Endothelial cell of umbilical vein (primary cell): ENCODE measurements around the gene HVCN1. TPM values are rescaled to one million over a fixed set of nuclear protein-coding genes. Genes with fewer than 3 reads are reported as not detected.

Experiments
- BruUV-seq: library from RNA; stranded (reverse); fragments of 400-500 nt; replicated peaks from 2 replicates; lab custom pipeline; 2021; lab: Mats Ljungman, UMichigan
- CTCF ChIA-PET: fragments of 300-600, 350-600 bp; sonication (Branson Sonifier 250); formaldehyde crosslinking; loops from one replicate; lab custom pipeline; 2021; ENCODE audit warnings: antibody characterized with exemption, inconsistent platforms; lab: Charles Lee
- POLR2A ChIA-PET: fragments of 300-600, 350-600 bp; sonication (Branson Sonifier 250); formaldehyde crosslinking; loops from one replicate; lab custom pipeline; 2021; ENCODE audit warnings: antibody characterized with exemption, inconsistent platforms; lab: Charles Lee
- DNase-seq: peaks from one replicate; pipeline ENCODE4 v3.0.0-alpha.2; 2011; ENCODE audit warnings: low read depth, low spot score
- FAIRE-seq: peaks from 2 replicates; lab custom pipeline; 2011; peaks lifted over from hg19 to GRCh38; lab: Jason Lieb, UNC
- H2AFZ ChIP-seq: 2 replicates; pipeline ENCODE4 v1.6.0; 2012; ENCODE audit warnings: low read depth, low read length, control low read depth, inconsistent platforms
- H3K27ac ChIP-seq: 2 replicates; pipeline ENCODE4 v1.5.1; 2011; ENCODE audit warnings: low read depth, mild to moderate bottlenecking, control low read depth, low read length, moderate library complexity; ENCODE audit not compliant: insufficient read depth
- H3K27me3 ChIP-seq, 2 experiments: 2 replicates each; pipeline versions ENCODE4 v1.6.0 to v1.6.1; 2011; ENCODE audit warnings: low read length in 2 of 2, mixed read lengths in 1 of 2; ENCODE audit not compliant: control insufficient read depth in 2 of 2, insufficient read depth in 2 of 2
- H3K36me3 ChIP-seq, 2 experiments: 2 replicates in 1 of 2; 3 replicates in 1 of 2; pipeline ENCODE4 v1.5.1; 2011; ENCODE audit warnings: low read length in 2 of 2, mild to moderate bottlenecking in 1 of 2, moderate library complexity in 1 of 2; ENCODE audit not compliant: control insufficient read depth in 2 of 2, insufficient read depth in 2 of 2; ENCODE audit errors: extremely low read depth in 1 of 2
- H3K4me1 ChIP-seq: 3 replicates; pipeline ENCODE4 v1.5.1; 2011; ENCODE audit warnings: mild to moderate bottlenecking, low read length; ENCODE audit not compliant: control insufficient read depth, insufficient read depth; ENCODE audit errors: extremely low read depth
- H3K4me2 ChIP-seq: 2 replicates; pipeline ENCODE4 v1.6.1; 2011; ENCODE audit warnings: low read length, control low read depth, mixed read lengths; ENCODE audit not compliant: insufficient read depth
- H3K4me3 ChIP-seq, 3 experiments: fragments of 200-600 bp in 1 of 3; sonication (generic), shearing (Covaris generic) in 1 of 3; replicated peaks in 1 of 3; 2 replicates each; pipeline ENCODE4 v1.5.1; 2011 to 2016; ENCODE audit warnings: control low read depth in 3 of 3, low read length in 3 of 3, mild to moderate bottlenecking in 2 of 3, inconsistent platforms in 1 of 3, low read depth in 1 of 3, moderate library complexity in 1 of 3; ENCODE audit not compliant: insufficient read depth in 1 of 3
- H3K79me2 ChIP-seq: 2 replicates; pipeline ENCODE4 v1.6.0; 2012; ENCODE audit warnings: low read length, inconsistent platforms; ENCODE audit not compliant: control insufficient read depth, insufficient read depth
- H3K9ac ChIP-seq: replicated peaks from 2 replicates; pipeline ENCODE3; 2011; ENCODE audit warnings: low read length, control low read depth; ENCODE audit not compliant: insufficient read depth; ENCODE audit errors: extremely low read depth
- H3K9me1 ChIP-seq: replicated peaks from 3 replicates; pipeline ENCODE4 v1.6.0; 2011; ENCODE audit warnings: mild to moderate bottlenecking, low read length; ENCODE audit not compliant: control insufficient read depth, insufficient read depth; ENCODE audit errors: extremely low read depth
- H3K9me3 ChIP-seq: replicated peaks from 2 replicates; pipeline ENCODE4 v1.5.1; 2012; ENCODE audit warnings: low read length, inconsistent platforms; ENCODE audit not compliant: control insufficient read depth, insufficient read depth
- H4K20me1 ChIP-seq: replicated peaks from 2 replicates; pipeline ENCODE3; 2011; ENCODE audit warnings: mild to moderate bottlenecking, low read length; ENCODE audit not compliant: control insufficient read depth, insufficient read depth; ENCODE audit errors: extremely low read depth
- EZH2 ChIP-seq: IDR thresholded peaks from 2 replicates; pipeline ENCODE4 v1.6.1; 2012; ENCODE audit warnings: borderline replicate concordance, low read depth, mild to moderate bottlenecking, moderate library complexity, low read length, inconsistent platforms; ENCODE audit not compliant: severe bottlenecking
- FOS ChIP-seq: IDR thresholded peaks from 2 replicates; pipeline ENCODE4 v1.6.1; 2011; ENCODE audit warnings: mild to moderate bottlenecking, low read length, moderate library complexity, borderline replicate concordance; ENCODE audit not compliant: insufficient read depth
- GATA2 ChIP-seq: IDR thresholded peaks from 2 replicates; pipeline ENCODE4 v1.7.0; 2011; ENCODE audit warnings: low read depth, mild to moderate bottlenecking, moderate library complexity, mixed read lengths, low read length; ENCODE audit not compliant: insufficient read length, insufficient read depth
- JUN ChIP-seq: IDR thresholded peaks from 2 replicates; pipeline ENCODE4 v1.6.1; 2011; ENCODE audit warnings: borderline replicate concordance, low read depth; ENCODE audit not compliant: insufficient read length, insufficient read depth
- MAX ChIP-seq: IDR thresholded peaks from 2 replicates; pipeline ENCODE4 v1.6.1; 2011; ENCODE audit not compliant: insufficient read depth, insufficient read length
- MYC ChIP-seq: IDR thresholded peaks from one replicate; pipeline ENCODE4 v1.6.1; 2011; ENCODE audit warnings: mild to moderate bottlenecking, low read depth, low read length
- POLR2A ChIP-seq: IDR thresholded peaks from 2 replicates; pipeline ENCODE4 v1.6.1; 2012; ENCODE audit warnings: low read depth, mild to moderate bottlenecking, control low read depth, low read length
- POLR2AphosphoS5 ChIP-seq: IDR thresholded peaks from 2 replicates; pipeline ENCODE4 v1.6.1; 2012; ENCODE audit warnings: low read depth, mild to moderate bottlenecking, control low read depth, low read length, moderate library complexity; ENCODE audit not compliant: insufficient read depth
- dilution Hi-C: fragments of 300-500 bp; cut with MboI; formaldehyde crosslinking; loops from one replicate; pipeline ENCODE4 v1.15.0; 2019; ENCODE audit warnings: low sequenced_read_pairs; ENCODE audit not compliant: extremely low pct_ligation_motif_present
- intact Hi-C: fragments of 100-400 bp; cut with micrococcal nuclease; formaldehyde crosslinking; loops from one replicate; pipeline ENCODE4 v1.10.0; 2022
- polyA plus RNA-seq, 4 experiments: library from polyadenylated mRNA; depleted of rRNA in 3 of 4; stranded (reverse) in 3 of 4; unstranded in 1 of 4; fragments of >200 nt; gene quantifications; 2 replicates each; pipeline versions ENCODE4 v1.2.1 to v1.2.3, GENCODE V29; 2011 to 2012; ENCODE audit warnings: missing spikeins in 1 of 4
- total RNA-seq: library from RNA; stranded (reverse); gene quantifications from 2 replicates; pipeline ENCODE4 v1.2.3, GENCODE V29; 2021
- TF ChIP-seq, protein P1 (sequence below), 2 donors: IDR thresholded peaks; 1 replicate in 1 of 2; 2 replicates in 1 of 2; pipeline ENCODE4 v1.5.1; 2011; ENCODE audit warnings: low read length in 2 of 2, mild to moderate bottlenecking in 2 of 2, moderate library complexity in 2 of 2, control low read depth in 1 of 2, inconsistent platforms in 1 of 2, low read depth in 1 of 2; ENCODE audit not compliant: insufficient read depth in 1 of 2; ENCODE audit errors: extremely low read depth in 1 of 2

HVCN1 gene
- total and polyA plus RNA-seq, 2 donors (not counting 3 experiments of a cell fraction or from before 2014, with no cell fraction given), result 3.7 to 8.4 TPM

GRCh38 chr12:110687396-110688169 is 1.3 kb downstream of the HVCN1 start:
- H3K4me1 ChIP-seq, result peaks cover 10% of the 10 kb centered on the region
- H3K9me1 ChIP-seq, result no peaks in the 10 kb centered on the region
- no peak overlapping the region for H3K27ac ChIP-seq
- no peaks in the 10 kb centered on the region for H3K79me2 ChIP-seq
- H4K20me1 ChIP-seq, result no peaks in the 10 kb centered on the region
- H3K9me3 ChIP-seq, result no peaks in the 10 kb centered on the region
- dilution Hi-C loops, result no loop called here
- CTCF ChIA-PET, result no interaction called here
- FAIRE-seq (no peak), DNase-seq (no peak)
- H3K27me3 ChIP-seq, result peaks cover 0 to 3% of the 10 kb centered on the region in 2 experiments
- H3K9ac ChIP-seq, result no peak overlapping the region
- TF ChIP-seq JUN (no peak), MAX (no peak), POLR2A (no peak), GATA2 (no peak), MYC (no peak), EZH2 (no peak), FOS (no peak), POLR2AphosphoS5 (no peak)
- TF ChIP-seq, protein P1, sequence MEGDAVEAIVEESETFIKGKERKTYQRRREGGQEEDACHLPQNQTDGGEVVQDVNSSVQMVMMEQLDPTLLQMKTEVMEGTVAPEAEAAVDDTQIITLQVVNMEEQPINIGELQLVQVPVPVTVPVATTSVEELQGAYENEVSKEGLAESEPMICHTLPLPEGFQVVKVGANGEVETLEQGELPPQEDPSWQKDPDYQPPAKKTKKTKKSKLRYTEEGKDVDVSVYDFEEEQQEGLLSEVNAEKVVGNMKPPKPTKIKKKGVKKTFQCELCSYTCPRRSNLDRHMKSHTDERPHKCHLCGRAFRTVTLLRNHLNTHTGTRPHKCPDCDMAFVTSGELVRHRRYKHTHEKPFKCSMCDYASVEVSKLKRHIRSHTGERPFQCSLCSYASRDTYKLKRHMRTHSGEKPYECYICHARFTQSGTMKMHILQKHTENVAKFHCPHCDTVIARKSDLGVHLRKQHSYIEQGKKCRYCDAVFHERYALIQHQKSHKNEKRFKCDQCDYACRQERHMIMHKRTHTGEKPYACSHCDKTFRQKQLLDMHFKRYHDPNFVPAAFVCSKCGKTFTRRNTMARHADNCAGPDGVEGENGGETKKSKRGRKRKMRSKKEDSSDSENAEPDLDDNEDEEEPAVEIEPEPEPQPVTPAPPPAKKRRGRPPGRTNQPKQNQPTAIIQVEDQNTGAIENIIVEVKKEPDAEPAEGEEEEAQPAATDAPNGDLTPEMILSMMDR (IDR thresholded peaks at IDR 0.05; ENCODE audit: extremely low read depth in 1 of 2, insufficient read depth in 1 of 2, low read depth in 1 of 2, low read length in 2 of 2), result no peak
- POLR2A ChIA-PET, result no interaction called here
- no peak overlapping the region for H3K4me2 ChIP-seq
- intact Hi-C loops, result no loop called here
- no peak overlapping the region for H2AFZ ChIP-seq
- no peaks in the 10 kb centered on the region for H3K36me3 ChIP-seq
- no TSS peak for BruUV-seq
- no peak overlapping the region for H3K4me3 ChIP-seq
